HG03039 (cell line): ENCODE measurements around the gene MRAS.
"Not testable (repeated sequence)": the region's sequence is repeated elsewhere in the genome, so short reads cannot be mapped to it uniquely, and the experiment has no call there.

Source experiments
- ATAC-seq: cut with Tn5 transposase; IDR thresholded peaks from one replicate; pipeline ENCODE4 v1.9.1; 2021; ENCODE audit warnings: mild to moderate bottlenecking, moderate library complexity; ENCODE audit not compliant: unreplicated experiment

The MRAS gene

GRCh38 chr3:138412821-138413551 is 64.6 kb downstream of the MRAS start:
- no peak for ATAC-seq

- not testable (repeated sequence) for ATAC-seq
Observed at GRCh38 chr3:138416236-138416635, 67.9 kb downstream of the MRAS start.

GRCh38 chr3:138417559-138417982 is 69.2 kb downstream of the MRAS start:
- ATAC-seq = no peak

- ATAC-seq = no peak
Observed at GRCh38 chr3:138418601-138419206, 70.3 kb downstream of the MRAS start.

- no peak for ATAC-seq
Observed at GRCh38 chr3:138423316-138423715, 74.9 kb downstream of the MRAS start.

- no peak for ATAC-seq
Observed at GRCh38 chr3:138424323-138424722, 75.9 kb downstream of the MRAS start.

GRCh38 chr3:138426211-138426610 is 77.8 kb downstream of the MRAS start:
- no peak for ATAC-seq

GRCh38 chr3:138426754-138427153 is 78.4 kb downstream of the MRAS start:
- ATAC-seq = not testable (repeated sequence)

- ATAC-seq = no peak
Observed at GRCh38 chr3:138429665-138430064, 81.3 kb downstream of the MRAS start.

GRCh38 chr3:138432576-138433240 is 84.3 kb downstream of the MRAS start:
- ATAC-seq = no peak

- ATAC-seq = no peak
Observed at GRCh38 chr3:138433892-138434275, 85.5 kb downstream of the MRAS start.

- ATAC-seq = no peak
Observed at GRCh38 chr3:138434276-138434874, 86.0 kb downstream of the MRAS start, which contains the start of gene ESYT3. Gene ESYT3 (plus strand): TSS chr3:138434616. CDS start chr3:138434799, 183 bp downstream.

GRCh38 chr3:138434875-138435772 is 86.7 kb downstream of the MRAS start:
- no peak for ATAC-seq

- ATAC-seq = no peak
Observed at GRCh38 chr3:138435840-138436239, 87.5 kb downstream of the MRAS start.

- ATAC-seq = no peak
Observed at GRCh38 chr3:138437281-138437680, 88.9 kb downstream of the MRAS start.

- ATAC-seq = no peak
Observed at GRCh38 chr3:138438896-138439295, 90.5 kb downstream of the MRAS start.

GRCh38 chr3:138439646-138440045 is 91.3 kb downstream of the MRAS start:
- no peak for ATAC-seq

GRCh38 chr3:138440121-138440521 is 91.7 kb downstream of the MRAS start:
- no peak for ATAC-seq

GRCh38 chr3:138440596-138440995 is 92.2 kb downstream of the MRAS start:
- ATAC-seq = no peak

- ATAC-seq = no peak
Observed at GRCh38 chr3:138441256-138441655, 92.9 kb downstream of the MRAS start.

- ATAC-seq = no peak
Observed at GRCh38 chr3:138441742-138442141, 93.4 kb downstream of the MRAS start.
